Colonic mucosa (tissue), 4 donors: ENCODE measurements around the gene TPH1. TPM values are rescaled to one million over a fixed set of nuclear protein-coding genes. Genes with fewer than 3 reads are reported as not detected.

Experiments used
- DNase-seq: peaks from one replicate; pipeline ENCODE4 v3.0.0-alpha.2; 2020
- H3K27ac ChIP-seq: fragments of 200-600 bp; one replicate; pipeline ENCODE4 v1.8.0; 2021
- H3K27me3 ChIP-seq: fragments of 200-600 bp; one replicate; pipeline ENCODE4 v1.8.0; 2021
- H3K36me3 ChIP-seq: fragments of 200-600 bp; one replicate; pipeline ENCODE4 v1.8.0; 2021
- H3K4me1 ChIP-seq: fragments of 200-600 bp; one replicate; pipeline ENCODE4 v1.8.0; 2021; ENCODE audit warnings: mild to moderate bottlenecking
- H3K4me3 ChIP-seq: fragments of 200-600 bp; one replicate; pipeline ENCODE4 v1.8.0; 2021
- H3K9ac ChIP-seq, 2 donors: one replicate each; pipeline ENCODE4 v1.7.0; 2013; ENCODE audit warnings: control low read depth in 2 of 2, low read depth in 2 of 2, low read length in 2 of 2
- H3K9me3 ChIP-seq: fragments of 200-600 bp; one replicate; pipeline ENCODE4 v1.8.0; 2021
- intact Hi-C: fragments of 100-400 bp; cut with DNase I; formaldehyde crosslinking; loops from one replicate; pipeline ENCODE4 v1.14.1; 2022
- total RNA-seq, 2 donors: library from RNA; stranded (reverse); fragmentation: NEBNext Ultra II Directional in 1 of 2; extraction: Animal tissue kit (Norgen Biotek cat#: 25700) in 1 of 2; gene quantifications; one replicate each; pipeline ENCODE4 v1.2.1, GENCODE V29; 2021
- TF ChIP-seq, protein P1 (sequence below): fragments of 200-600 bp; IDR thresholded peaks from one replicate; pipeline ENCODE4 v1.8.0; 2022; ENCODE audit warnings: antibody characterized with exemption, mild to moderate bottlenecking
- donor health status: healthy.
- donor health status: DM: no; HTN: no; CAD: no.
- donor health status: DM: no; HTN: no; CAD: no.

Gene TPH1
- total RNA-seq, 2 donors from 2014 or later: 6.7 to 12.4 TPM

DNA sequence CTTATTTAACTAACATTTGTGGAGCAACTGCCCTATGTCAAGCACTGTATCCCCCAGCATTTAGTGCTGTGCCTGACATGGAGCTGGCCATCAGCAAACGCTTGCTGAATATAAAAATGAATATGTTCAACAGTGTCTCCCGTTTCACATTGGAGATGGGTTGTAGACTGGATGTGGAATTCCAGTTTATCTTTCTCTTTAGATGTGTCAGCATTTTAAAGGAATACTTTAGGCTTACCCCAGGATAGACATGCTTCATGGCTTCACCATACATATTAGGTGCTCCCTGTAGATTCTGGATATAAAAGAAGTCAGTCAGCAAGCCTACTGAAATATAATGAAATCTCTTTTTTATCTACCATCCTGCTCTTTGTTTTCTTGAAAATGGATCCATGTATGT lies 21.3 kb upstream of the TPH1 start:
- no peak overlapping the region for H3K9ac ChIP-seq
- H3K27me3 ChIP-seq: no peaks in the 10 kb centered on the region
- H3K9me3 ChIP-seq: no peaks in the 10 kb centered on the region
- DNase-seq: no peak
- no peaks in the 10 kb centered on the region for H3K4me1 ChIP-seq
- TF ChIP-seq, protein P1, sequence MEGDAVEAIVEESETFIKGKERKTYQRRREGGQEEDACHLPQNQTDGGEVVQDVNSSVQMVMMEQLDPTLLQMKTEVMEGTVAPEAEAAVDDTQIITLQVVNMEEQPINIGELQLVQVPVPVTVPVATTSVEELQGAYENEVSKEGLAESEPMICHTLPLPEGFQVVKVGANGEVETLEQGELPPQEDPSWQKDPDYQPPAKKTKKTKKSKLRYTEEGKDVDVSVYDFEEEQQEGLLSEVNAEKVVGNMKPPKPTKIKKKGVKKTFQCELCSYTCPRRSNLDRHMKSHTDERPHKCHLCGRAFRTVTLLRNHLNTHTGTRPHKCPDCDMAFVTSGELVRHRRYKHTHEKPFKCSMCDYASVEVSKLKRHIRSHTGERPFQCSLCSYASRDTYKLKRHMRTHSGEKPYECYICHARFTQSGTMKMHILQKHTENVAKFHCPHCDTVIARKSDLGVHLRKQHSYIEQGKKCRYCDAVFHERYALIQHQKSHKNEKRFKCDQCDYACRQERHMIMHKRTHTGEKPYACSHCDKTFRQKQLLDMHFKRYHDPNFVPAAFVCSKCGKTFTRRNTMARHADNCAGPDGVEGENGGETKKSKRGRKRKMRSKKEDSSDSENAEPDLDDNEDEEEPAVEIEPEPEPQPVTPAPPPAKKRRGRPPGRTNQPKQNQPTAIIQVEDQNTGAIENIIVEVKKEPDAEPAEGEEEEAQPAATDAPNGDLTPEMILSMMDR: no peak
- intact Hi-C loops: no loop called here
- H3K27ac ChIP-seq: no peak overlapping the region
- no peaks in the 10 kb centered on the region for H3K36me3 ChIP-seq
- no peak overlapping the region for H3K4me3 ChIP-seq

DNA sequence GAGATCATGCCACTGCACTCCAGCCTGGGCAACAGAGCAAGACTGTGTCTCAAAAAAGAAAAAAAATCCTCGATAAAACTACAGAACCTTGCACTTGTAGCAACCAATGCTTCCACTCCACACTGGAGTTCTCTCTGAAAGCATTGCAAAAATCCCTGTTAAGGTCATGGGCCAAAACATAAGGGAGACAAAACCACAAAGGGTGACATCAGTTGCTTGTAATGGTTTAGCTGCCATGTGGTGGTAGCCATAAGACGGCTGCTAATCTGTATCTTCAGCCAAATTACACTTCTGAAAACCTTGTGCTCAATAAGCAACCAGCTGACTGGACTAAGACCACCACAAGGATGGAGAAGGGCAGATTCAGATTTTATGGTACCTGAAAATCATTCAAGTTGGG lies 20.6 kb upstream of the TPH1 start:
- DNase-seq: no peak
- intact Hi-C loops: no loop called here
- no peaks in the 10 kb centered on the region for H3K9me3 ChIP-seq
- no peaks in the 10 kb centered on the region for H3K36me3 ChIP-seq
- no peak overlapping the region for H3K27ac ChIP-seq
- TF ChIP-seq, protein P1: no peak
- H3K4me1 ChIP-seq: no peaks in the 10 kb centered on the region
- no peak overlapping the region for H3K4me3 ChIP-seq
- H3K9ac ChIP-seq: no peak overlapping the region
- no peaks in the 10 kb centered on the region for H3K27me3 ChIP-seq

DNA sequence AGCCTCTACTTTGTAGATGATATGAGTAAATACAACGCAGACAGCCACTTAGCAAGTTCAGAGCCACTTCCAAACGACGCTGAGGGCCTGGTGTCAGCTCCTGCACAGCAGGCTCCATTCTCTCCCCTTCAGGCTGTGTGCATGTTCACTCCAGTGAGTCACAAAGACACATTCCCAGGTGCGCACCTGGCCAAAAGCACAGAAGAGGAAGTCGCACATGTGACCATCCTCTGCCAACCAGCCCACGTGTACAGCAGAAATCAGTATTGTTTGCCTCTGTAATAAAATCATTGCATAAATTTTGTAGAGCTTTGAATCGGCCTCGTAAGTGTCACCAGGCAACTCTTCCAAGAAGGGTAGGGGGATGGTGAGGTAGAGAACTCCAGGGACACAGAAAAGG lies 19.5 kb upstream of the TPH1 start:
- no peak overlapping the region for H3K27ac ChIP-seq
- DNase-seq: peak; percentile 52

DNA sequence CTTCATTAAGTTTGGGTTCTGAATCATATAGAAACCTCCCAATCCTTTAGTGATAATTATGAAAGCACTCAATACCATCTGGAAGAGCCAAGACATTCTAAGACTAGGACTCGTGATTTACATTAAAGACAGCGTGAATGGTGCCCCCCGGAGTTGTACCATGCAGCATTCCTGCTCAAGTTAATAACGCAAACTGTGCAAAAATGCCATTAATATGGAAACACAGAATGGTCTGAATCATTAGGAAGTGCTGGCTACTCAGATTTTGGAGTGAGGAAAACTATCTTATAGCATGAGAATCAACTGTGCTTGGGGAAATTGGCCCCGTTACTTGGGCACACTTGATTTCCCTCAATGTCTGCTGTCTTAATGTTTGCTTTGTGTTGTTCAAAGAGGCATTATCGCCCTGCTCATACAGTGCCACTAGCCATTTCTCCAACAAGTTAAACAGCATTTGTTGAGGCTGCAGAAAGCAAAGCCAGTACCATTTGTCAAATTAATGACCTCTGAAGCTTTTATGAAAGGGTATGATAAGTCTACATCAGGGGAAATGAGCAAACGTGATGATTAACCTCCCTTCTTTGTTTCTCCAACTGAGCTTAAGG lies 18.5 kb upstream of the TPH1 start:
- TF ChIP-seq, protein P1: no peak
- H3K27ac ChIP-seq: no peak overlapping the region

More for the DNA sequence above, 19.5 kb upstream of the TPH1 start:
- H3K9me3 ChIP-seq: no peaks in the 10 kb centered on the region
- no peak overlapping the region for H3K4me3 ChIP-seq
- H3K27me3 ChIP-seq: no peaks in the 10 kb centered on the region
- H3K9ac ChIP-seq: no peak overlapping the region
- intact Hi-C loops: no loop called here
- TF ChIP-seq, protein P1: no peak
- H3K4me1 ChIP-seq: no peaks in the 10 kb centered on the region
- no peaks in the 10 kb centered on the region for H3K36me3 ChIP-seq

DNA sequence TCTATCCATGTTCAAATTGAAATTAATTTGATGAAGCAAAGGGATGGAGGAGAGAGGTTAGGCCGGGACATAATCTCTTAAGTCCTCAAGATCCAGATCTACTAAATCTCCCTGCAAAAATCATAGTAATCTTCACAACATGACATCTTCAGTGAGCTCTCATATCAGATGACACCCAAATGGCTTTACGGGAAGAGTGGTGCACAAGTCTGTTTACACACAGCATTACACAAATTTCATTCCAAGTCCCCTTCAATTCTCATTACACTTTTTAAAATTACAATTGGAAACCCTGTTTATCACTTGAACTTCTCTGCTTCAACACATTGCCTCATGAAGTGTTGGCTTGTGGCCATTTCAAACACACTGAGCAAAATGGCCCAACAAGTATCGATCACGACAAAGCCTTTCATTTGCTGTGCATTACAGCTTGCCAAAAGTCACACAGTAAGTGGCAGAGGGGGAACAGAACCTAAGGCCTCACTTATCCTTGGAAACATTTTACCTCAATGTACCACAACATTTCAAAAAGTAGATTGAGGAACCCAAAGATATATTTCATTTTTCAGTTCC lies 17.9 kb upstream of the TPH1 start:
- DNase-seq: no peak
- TF ChIP-seq, protein P1: no peak
- intact Hi-C loops: no loop called here
- no peak overlapping the region for H3K27ac ChIP-seq
- no peaks in the 10 kb centered on the region for H3K4me1 ChIP-seq
- no peaks in the 10 kb centered on the region for H3K9me3 ChIP-seq
- H3K36me3 ChIP-seq: no peaks in the 10 kb centered on the region
- H3K27me3 ChIP-seq: no peaks in the 10 kb centered on the region
- H3K4me3 ChIP-seq: no peak overlapping the region
- no peak overlapping the region for H3K9ac ChIP-seq

More for the DNA sequence above, 18.5 kb upstream of the TPH1 start:
- Histone ChIP-seq H3K27me3 (no peaks in the 10 kb centered on the region), H3K9me3 (no peaks in the 10 kb centered on the region), H3K9ac (no peak overlapping the region), H3K36me3 (no peaks in the 10 kb centered on the region), H3K4me1 (no peaks in the 10 kb centered on the region), H3K4me3 (no peak overlapping the region)
- intact Hi-C loops: no loop called here
- DNase-seq: no peak
